Liver (tissue), 9 donors: Measurements from ENCODE around the gene CPSF6. TPM values are rescaled to one million over a fixed set of nuclear protein-coding genes. Genes with fewer than 3 reads are reported as not detected.

Experiments
- DNase-seq: peaks from one replicate; pipeline ENCODE4 v3.0.0-alpha.2; 2017; ENCODE audit warnings: low spot score
- H3K27ac ChIP-seq, 2 donors: one replicate each; pipeline ENCODE4 v1.7.0; 2013; ENCODE audit warnings: inconsistent platforms in 2 of 2, low read length in 2 of 2, control low read depth in 1 of 2, low read depth in 1 of 2, mild to moderate bottlenecking in 1 of 2
- H3K27me3 ChIP-seq, 4 donors: one replicate each; pipeline versions ENCODE4 v1.6.1 to v1.7.0; 2013; ENCODE audit warnings: low read length in 3 of 4, inconsistent platforms in 1 of 4, mild to moderate bottlenecking in 1 of 4, moderate library complexity in 1 of 4; ENCODE audit not compliant: control insufficient read depth in 4 of 4, insufficient read depth in 4 of 4
- H3K36me3 ChIP-seq, 4 donors: one replicate each; pipeline versions ENCODE4 v1.6.1 to v1.7.0; 2013; ENCODE audit warnings: low read length in 3 of 4, mild to moderate bottlenecking in 3 of 4, low read depth in 1 of 4, moderate library complexity in 1 of 4; ENCODE audit not compliant: control insufficient read depth in 4 of 4, insufficient read depth in 3 of 4
- H3K4me1 ChIP-seq, 4 donors: one replicate each; pipeline versions ENCODE4 v1.6.1 to v1.7.0; 2013; ENCODE audit warnings: low read length in 3 of 4, mild to moderate bottlenecking in 3 of 4, moderate library complexity in 1 of 4; ENCODE audit not compliant: control insufficient read depth in 4 of 4, insufficient read depth in 4 of 4
- H3K4me3 ChIP-seq, 3 donors: one replicate each; pipeline versions ENCODE4 v1.6.1 to v1.7.0; 2013; ENCODE audit warnings: low read length in 3 of 3, control low read depth in 1 of 3, low read depth in 1 of 3, mild to moderate bottlenecking in 1 of 3
- H3K9ac ChIP-seq, 2 donors: one replicate each; pipeline ENCODE4 v1.7.0; 2013; ENCODE audit warnings: low read length in 2 of 2, mild to moderate bottlenecking in 2 of 2, moderate library complexity in 2 of 2, control low read depth in 1 of 2, low read depth in 1 of 2
- H3K9me3 ChIP-seq, 4 donors: one replicate each; pipeline versions ENCODE4 v1.6.1 to v1.7.0; 2013; ENCODE audit warnings: low read length in 3 of 4; ENCODE audit not compliant: control insufficient read depth in 4 of 4
- ATF3 ChIP-seq: IDR thresholded peaks from 2 replicates; pipeline ENCODE4 v1.6.1; 2016; ENCODE audit warnings: antibody characterized with exemption
- EGR1 ChIP-seq, 2 donors: IDR thresholded peaks; 2 replicates each; pipeline ENCODE4 v1.6.1; 2016 to 2018; ENCODE audit warnings: antibody characterized with exemption in 2 of 2, low read depth in 2 of 2
- FOXA1 ChIP-seq: IDR thresholded peaks from 2 replicates; pipeline ENCODE4 v1.6.1; 2016; ENCODE audit warnings: antibody characterized with exemption
- FOXA2 ChIP-seq: IDR thresholded peaks from 2 replicates; pipeline ENCODE4 v1.6.1; 2016; ENCODE audit warnings: antibody characterized with exemption
- GABPA ChIP-seq, 2 donors: IDR thresholded peaks in 1 of 2; conservative IDR thresholded peaks in 1 of 2; 2 replicates each; pipeline ENCODE4 v1.6.1; 2016; ENCODE audit warnings: antibody characterized with exemption in 2 of 2, mild to moderate bottlenecking in 1 of 2, moderate library complexity in 1 of 2
- HNF4A ChIP-seq, 2 donors: conservative IDR thresholded peaks; 2 replicates each; pipeline ENCODE4 v1.6.1; 2016; ENCODE audit warnings: antibody characterized with exemption in 2 of 2, mild to moderate bottlenecking in 2 of 2
- HNF4G ChIP-seq: IDR thresholded peaks from 2 replicates; pipeline ENCODE4 v1.6.1; 2016; ENCODE audit warnings: antibody characterized with exemption
- JUND ChIP-seq, 2 donors: IDR thresholded peaks; 2 replicates each; pipeline ENCODE4 v1.6.1; 2016; ENCODE audit warnings: antibody characterized with exemption in 2 of 2
- MAX ChIP-seq: IDR thresholded peaks from 2 replicates; pipeline ENCODE4 v1.6.1; 2016; ENCODE audit warnings: antibody characterized with exemption
- NR2F2 ChIP-seq: IDR thresholded peaks from 2 replicates; pipeline ENCODE4 v1.6.1; 2016; ENCODE audit warnings: antibody characterized with exemption
- RAD21 ChIP-seq, 2 donors: IDR thresholded peaks; 2 replicates each; pipeline ENCODE4 v1.6.1; 2016; ENCODE audit warnings: antibody characterized with exemption in 2 of 2, mild to moderate bottlenecking in 2 of 2
- RXRA ChIP-seq, 2 donors: IDR thresholded peaks; 2 replicates each; pipeline ENCODE4 v1.6.1; 2017 to 2018; ENCODE audit warnings: antibody characterized with exemption in 2 of 2, mild to moderate bottlenecking in 1 of 2
- SP1 ChIP-seq: IDR thresholded peaks from 2 replicates; pipeline ENCODE4 v1.6.1; 2018; ENCODE audit warnings: antibody characterized with exemption, mild to moderate bottlenecking
- TAF1 ChIP-seq: conservative IDR thresholded peaks from 2 replicates; pipeline ENCODE4 v1.6.1; 2016; ENCODE audit warnings: antibody characterized with exemption, mild to moderate bottlenecking
- YY1 ChIP-seq: IDR thresholded peaks from 2 replicates; pipeline ENCODE4 v1.6.1; 2016; ENCODE audit warnings: antibody characterized with exemption, mild to moderate bottlenecking
- WGBS: extraction: QIAGEN DNeasy Blood & Tissue Kit; methylation state at CpG from one replicate; pipeline ENCODE4 v1.1.7; 2013; 5-methylcytosine and 5-hydroxymethylcytosine counted together
- polyA plus RNA-seq, 2 donors: library from polyadenylated mRNA; stranded (reverse) in 1 of 2; unstranded in 1 of 2; fragments of 200-250 nt in 1 of 2; fragments of >200 nt in 1 of 2; fragmentation: Nextera tagmentation in 1 of 2; extraction: Ambion mirVana in 1 of 2; gene quantifications; one replicate each; pipeline versions ENCODE4 v1.2.1 to v1.2.3, GENCODE V29; 2013 to 2015
- total RNA-seq, 2 donors: library from RNA; depleted of rRNA; stranded (reverse); fragments of >200 nt; gene quantifications; one replicate each; pipeline ENCODE4 v1.2.3, GENCODE V29; 2014
- TF ChIP-seq, protein P1 (sequence below): IDR thresholded peaks from 2 replicates; pipeline ENCODE4 v1.6.1; 2016; ENCODE audit warnings: antibody characterized with exemption, mild to moderate bottlenecking
- TF ChIP-seq, protein P2 (sequence below): IDR thresholded peaks from 2 replicates; pipeline ENCODE4 v1.6.1; 2016; ENCODE audit warnings: antibody characterized with exemption
- TF ChIP-seq, protein P3 (sequence below): fragments of 150-350 bp; IDR thresholded peaks from 2 replicates; pipeline ENCODE4 v1.5.1; 2017; ENCODE audit warnings: improper control_type of control experiment, low read depth, low read length; ENCODE audit not compliant: missing input control
- donor health status: healthy.
- donor health status: healthy.
- donor health status: healthy.
- donor health status: healthy.
- donor health status: healthy.

CPSF6 gene
- total and polyA plus RNA-seq, 4 donors, result 10.8 to 21.1 (median 17.4) TPM

DNA sequence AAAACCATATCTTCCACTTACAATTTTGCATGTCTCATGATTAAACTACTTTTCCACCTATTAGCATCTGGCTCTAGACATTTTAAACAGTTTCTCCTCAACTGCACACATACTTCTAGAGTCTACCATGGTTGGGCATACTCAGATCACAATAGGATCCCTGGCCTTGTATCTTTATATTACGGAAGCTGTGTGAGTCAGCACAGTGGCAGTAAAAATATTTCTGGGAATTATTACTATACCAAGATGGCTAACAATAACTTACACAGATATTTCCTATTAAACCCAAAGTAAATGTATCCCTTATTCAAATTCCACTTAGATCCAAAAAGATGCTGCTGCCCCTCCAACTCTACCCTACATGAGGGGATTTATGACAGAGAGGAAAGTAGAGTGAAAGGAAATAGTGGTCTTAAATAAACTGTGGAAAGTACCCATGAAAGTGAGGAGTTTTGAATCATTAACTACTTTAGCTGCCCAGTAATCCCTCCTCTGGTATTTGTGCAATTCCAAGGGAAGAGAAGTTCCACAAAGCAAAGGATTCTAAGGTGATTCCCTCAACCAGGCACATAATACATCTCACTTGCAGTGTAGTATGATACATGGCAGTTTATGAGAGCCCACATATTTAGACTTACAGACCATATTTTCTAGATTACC is 14.0 kb upstream of the CPSF6 start:
- Histone ChIP-seq H3K36me3 (no peaks in the 10 kb centered on the region), H3K9me3 (no peaks in the 10 kb centered on the region), H3K27me3 (no peaks in the 10 kb centered on the region), H3K9ac (no peak overlapping the region), H3K4me1 (no peaks in the 10 kb centered on the region), H3K4me3 (no peak overlapping the region), H3K27ac (no peak overlapping the region)
- 94% methylated on average over 1 of the region's 1 CpG for WGBS
- TF ChIP-seq RAD21 (IDR thresholded peaks at IDR 0.05), result no peak
- TF ChIP-seq YY1, result no peak
- no peak for TF ChIP-seq HNF4G
- TF ChIP-seq FOXA1, result no peak
- TF ChIP-seq NR2F2, result no peak
- TF ChIP-seq EGR1 (IDR thresholded peaks at IDR 0.05; ENCODE audit: low read depth in 2 of 2), result no peak
- no peak for TF ChIP-seq TAF1
- TF ChIP-seq, protein P1, sequence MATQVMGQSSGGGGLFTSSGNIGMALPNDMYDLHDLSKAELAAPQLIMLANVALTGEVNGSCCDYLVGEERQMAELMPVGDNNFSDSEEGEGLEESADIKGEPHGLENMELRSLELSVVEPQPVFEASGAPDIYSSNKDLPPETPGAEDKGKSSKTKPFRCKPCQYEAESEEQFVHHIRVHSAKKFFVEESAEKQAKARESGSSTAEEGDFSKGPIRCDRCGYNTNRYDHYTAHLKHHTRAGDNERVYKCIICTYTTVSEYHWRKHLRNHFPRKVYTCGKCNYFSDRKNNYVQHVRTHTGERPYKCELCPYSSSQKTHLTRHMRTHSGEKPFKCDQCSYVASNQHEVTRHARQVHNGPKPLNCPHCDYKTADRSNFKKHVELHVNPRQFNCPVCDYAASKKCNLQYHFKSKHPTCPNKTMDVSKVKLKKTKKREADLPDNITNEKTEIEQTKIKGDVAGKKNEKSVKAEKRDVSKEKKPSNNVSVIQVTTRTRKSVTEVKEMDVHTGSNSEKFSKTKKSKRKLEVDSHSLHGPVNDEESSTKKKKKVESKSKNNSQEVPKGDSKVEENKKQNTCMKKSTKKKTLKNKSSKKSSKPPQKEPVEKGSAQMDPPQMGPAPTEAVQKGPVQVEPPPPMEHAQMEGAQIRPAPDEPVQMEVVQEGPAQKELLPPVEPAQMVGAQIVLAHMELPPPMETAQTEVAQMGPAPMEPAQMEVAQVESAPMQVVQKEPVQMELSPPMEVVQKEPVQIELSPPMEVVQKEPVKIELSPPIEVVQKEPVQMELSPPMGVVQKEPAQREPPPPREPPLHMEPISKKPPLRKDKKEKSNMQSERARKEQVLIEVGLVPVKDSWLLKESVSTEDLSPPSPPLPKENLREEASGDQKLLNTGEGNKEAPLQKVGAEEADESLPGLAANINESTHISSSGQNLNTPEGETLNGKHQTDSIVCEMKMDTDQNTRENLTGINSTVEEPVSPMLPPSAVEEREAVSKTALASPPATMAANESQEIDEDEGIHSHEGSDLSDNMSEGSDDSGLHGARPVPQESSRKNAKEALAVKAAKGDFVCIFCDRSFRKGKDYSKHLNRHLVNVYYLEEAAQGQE, result no peak
- TF ChIP-seq, protein P2, sequence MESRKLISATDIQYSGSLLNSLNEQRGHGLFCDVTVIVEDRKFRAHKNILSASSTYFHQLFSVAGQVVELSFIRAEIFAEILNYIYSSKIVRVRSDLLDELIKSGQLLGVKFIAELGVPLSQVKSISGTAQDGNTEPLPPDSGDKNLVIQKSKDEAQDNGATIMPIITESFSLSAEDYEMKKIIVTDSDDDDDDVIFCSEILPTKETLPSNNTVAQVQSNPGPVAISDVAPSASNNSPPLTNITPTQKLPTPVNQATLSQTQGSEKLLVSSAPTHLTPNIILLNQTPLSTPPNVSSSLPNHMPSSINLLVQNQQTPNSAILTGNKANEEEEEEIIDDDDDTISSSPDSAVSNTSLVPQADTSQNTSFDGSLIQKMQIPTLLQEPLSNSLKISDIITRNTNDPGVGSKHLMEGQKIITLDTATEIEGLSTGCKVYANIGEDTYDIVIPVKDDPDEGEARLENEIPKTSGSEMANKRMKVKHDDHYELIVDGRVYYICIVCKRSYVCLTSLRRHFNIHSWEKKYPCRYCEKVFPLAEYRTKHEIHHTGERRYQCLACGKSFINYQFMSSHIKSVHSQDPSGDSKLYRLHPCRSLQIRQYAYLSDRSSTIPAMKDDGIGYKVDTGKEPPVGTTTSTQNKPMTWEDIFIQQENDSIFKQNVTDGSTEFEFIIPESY, result no peak
- TF ChIP-seq ATF3, result no peak
- no peak for TF ChIP-seq HNF4A (conservative IDR thresholded peaks at IDR 0.05)
- no peak for TF ChIP-seq MAX
- no peak for TF ChIP-seq GABPA (IDR thresholded peaks at IDR 0.05 in 1 of 2, conservative IDR thresholded peaks at IDR 0.05 in 1 of 2)
- no peak for TF ChIP-seq JUND (IDR thresholded peaks at IDR 0.05)
- no peak for TF ChIP-seq RXRA (IDR thresholded peaks at IDR 0.05)
- no peak for TF ChIP-seq SP1
- TF ChIP-seq, protein P3, sequence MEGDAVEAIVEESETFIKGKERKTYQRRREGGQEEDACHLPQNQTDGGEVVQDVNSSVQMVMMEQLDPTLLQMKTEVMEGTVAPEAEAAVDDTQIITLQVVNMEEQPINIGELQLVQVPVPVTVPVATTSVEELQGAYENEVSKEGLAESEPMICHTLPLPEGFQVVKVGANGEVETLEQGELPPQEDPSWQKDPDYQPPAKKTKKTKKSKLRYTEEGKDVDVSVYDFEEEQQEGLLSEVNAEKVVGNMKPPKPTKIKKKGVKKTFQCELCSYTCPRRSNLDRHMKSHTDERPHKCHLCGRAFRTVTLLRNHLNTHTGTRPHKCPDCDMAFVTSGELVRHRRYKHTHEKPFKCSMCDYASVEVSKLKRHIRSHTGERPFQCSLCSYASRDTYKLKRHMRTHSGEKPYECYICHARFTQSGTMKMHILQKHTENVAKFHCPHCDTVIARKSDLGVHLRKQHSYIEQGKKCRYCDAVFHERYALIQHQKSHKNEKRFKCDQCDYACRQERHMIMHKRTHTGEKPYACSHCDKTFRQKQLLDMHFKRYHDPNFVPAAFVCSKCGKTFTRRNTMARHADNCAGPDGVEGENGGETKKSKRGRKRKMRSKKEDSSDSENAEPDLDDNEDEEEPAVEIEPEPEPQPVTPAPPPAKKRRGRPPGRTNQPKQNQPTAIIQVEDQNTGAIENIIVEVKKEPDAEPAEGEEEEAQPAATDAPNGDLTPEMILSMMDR, result no peak
- no peak for TF ChIP-seq FOXA2
- DNase-seq, result no peak
